ENCODE data around the gene UBASH3A. TPM values are rescaled to one million over a fixed set of nuclear protein-coding genes. Genes with fewer than 3 reads are reported as not detected.

The UBASH3A gene
- total RNA-seq, 1 donor from 2014 or later, result not detected

GRCh38 chr21:42423685-42424084, 20.0 kb downstream of the UBASH3A start:
- Mint-ChIP-seq H3K27ac (no peak overlapping the region), H3K4me3 (no peak overlapping the region), H3K9me3 (peaks cover 7% of the 10 kb centered on the region), H3K36me3 (no peaks in the 10 kb centered on the region), H3K4me1 (no peaks in the 10 kb centered on the region), H3K27me3 (ENCODE audit: low read depth) (peaks cover 71% of the 10 kb centered on the region)
- no peak for TF ChIP-seq CTCF (IDR thresholded peaks at IDR 0.05; ENCODE audit: unreplicated experiment)
- DNase-seq (ENCODE audit: low spot score in 2 of 2, unreplicated experiment in 2 of 2), result no peak

GRCh38 chr21:42424914-42425541, 21.3 kb downstream of the UBASH3A start:
- Mint-ChIP-seq H3K36me3 (no peaks in the 10 kb centered on the region), H3K4me3 (no peak overlapping the region), H3K4me1 (no peaks in the 10 kb centered on the region), H3K9me3 (peaks cover 7% of the 10 kb centered on the region), H3K27ac (no peak overlapping the region), H3K27me3 (ENCODE audit: low read depth) (peaks cover 69% of the 10 kb centered on the region)
- DNase-seq (ENCODE audit: low spot score in 2 of 2, unreplicated experiment in 2 of 2), result no peak
- TF ChIP-seq CTCF (IDR thresholded peaks at IDR 0.05; ENCODE audit: unreplicated experiment), result no peak

- Mint-ChIP-seq H3K4me1 (no peaks in the 10 kb centered on the region), H3K27me3 (ENCODE audit: low read depth) (peaks cover 66% of the 10 kb centered on the region), H3K36me3 (no peaks in the 10 kb centered on the region), H3K4me3 (no peak overlapping the region), H3K9me3 (peaks cover 4% of the 10 kb centered on the region), H3K27ac (no peak overlapping the region)
- DNase-seq (ENCODE audit: low spot score in 2 of 2, unreplicated experiment in 2 of 2), result no peak
- TF ChIP-seq CTCF (IDR thresholded peaks at IDR 0.05; ENCODE audit: unreplicated experiment), result no peak
Measured at GRCh38 chr21:42425591-42425990, 21.9 kb downstream of the UBASH3A start.

GRCh38 chr21:42426424-42426823, 22.7 kb downstream of the UBASH3A start:
- Mint-ChIP-seq H3K4me1 (no peaks in the 10 kb centered on the region), H3K9me3 (peaks cover 3% of the 10 kb centered on the region), H3K27ac (no peak overlapping the region), H3K4me3 (no peak overlapping the region), H3K27me3 (ENCODE audit: low read depth) (peaks cover 58% of the 10 kb centered on the region), H3K36me3 (no peaks in the 10 kb centered on the region)
- no peak for DNase-seq (ENCODE audit: low spot score in 2 of 2, unreplicated experiment in 2 of 2)
- TF ChIP-seq CTCF (IDR thresholded peaks at IDR 0.05; ENCODE audit: unreplicated experiment), result no peak

- DNase-seq (ENCODE audit: low spot score in 2 of 2, unreplicated experiment in 2 of 2), result no peak
- peaks cover 56% of the 10 kb centered on the region for H3K27me3 Mint-ChIP-seq (ENCODE audit: low read depth)
- TF ChIP-seq CTCF (IDR thresholded peaks at IDR 0.05; ENCODE audit: unreplicated experiment), result no peak
- H3K27ac Mint-ChIP-seq, result no peak overlapping the region
- H3K4me3 Mint-ChIP-seq, result no peak overlapping the region
- no peaks in the 10 kb centered on the region for H3K9me3 Mint-ChIP-seq
- H3K36me3 Mint-ChIP-seq, result no peaks in the 10 kb centered on the region
- no peaks in the 10 kb centered on the region for H3K4me1 Mint-ChIP-seq
Measured at GRCh38 chr21:42426876-42427480, 23.3 kb downstream of the UBASH3A start.
